BLaER1 treated with 17β-estradiol and CSF1 and Interleukin-3, amounts not matched to agents 10 nM and 100 nM (cell line): ENCODE results near the gene TEKT4.
"Not testable (repeated sequence)": the region's sequence is repeated elsewhere in the genome, so short reads cannot be mapped to it uniquely, and the experiment has no call there.

Experiments
- H3K27ac ChIP-seq, 11 experiments: shearing (Covaris generic); formaldehyde crosslinking; 2 replicates each; pipeline ENCODE4 v1.8.1; 2022
- H3K27me3 ChIP-seq, 11 experiments: shearing (Covaris generic); formaldehyde crosslinking; 2 replicates each; pipeline ENCODE4 v1.8.1; 2022
- H3K36me3 ChIP-seq, 11 experiments: shearing (Covaris generic); formaldehyde crosslinking; 2 replicates each; pipeline ENCODE4 v1.8.1; 2022
- H3K4me1 ChIP-seq, 10 experiments: shearing (Covaris generic); formaldehyde crosslinking; 2 replicates each; pipeline ENCODE4 v1.8.1; 2022
- H3K4me2 ChIP-seq, 11 experiments: shearing (Covaris generic); formaldehyde crosslinking; 2 replicates each; pipeline ENCODE4 v1.8.1; 2022
- H3K4me3 ChIP-seq, 10 experiments: shearing (Covaris generic); formaldehyde crosslinking; 2 replicates each; pipeline ENCODE4 v1.8.1; 2022
- H3K9ac ChIP-seq, 11 experiments: shearing (Covaris generic); formaldehyde crosslinking; 2 replicates each; pipeline ENCODE4 v1.8.1; 2022
- H3K9me3 ChIP-seq, 11 experiments: shearing (Covaris generic); formaldehyde crosslinking; replicated peaks in 1 of 11; 2 replicates each; pipeline ENCODE4 v1.8.1; 2022
- H4K20me1 ChIP-seq, 11 experiments: shearing (Covaris generic); formaldehyde crosslinking; 2 replicates each; pipeline ENCODE4 v1.8.1; 2022
- Cebpa-rat ChIP-seq, 11 experiments: shearing (Covaris generic); IDR thresholded peaks; 2 replicates each; pipeline ENCODE4 v1.8.1; 2022

Gene TEKT4

GRCh38 chr2:94923196-94923595 is 52.0 kb downstream of the TEKT4 start:
- Histone ChIP-seq H3K4me1 (no peaks in the 10 kb centered on the region), H3K36me3 (no peaks in the 10 kb centered on the region), H3K4me3 (no peak overlapping the region), H3K27ac (no peak overlapping the region), H4K20me1 (no peaks in the 10 kb centered on the region), H3K9ac (no peak overlapping the region), H3K27me3 (no peaks in the 10 kb centered on the region), H3K9me3 (peaks cover 0 to 8% (median 0%) of the 10 kb centered on the region in 11 experiments; a peak in 2 of 22 replicates), H3K4me2 (no peak overlapping the region)
- TF ChIP-seq Cebpa-rat (IDR thresholded peaks at IDR 0.05): no peak

GRCh38 chr2:94924999-94925398 is 53.8 kb downstream of the TEKT4 start:
- not testable (repeated sequence) for H3K4me2 ChIP-seq, H3K4me3 ChIP-seq, H3K4me1 ChIP-seq, H3K9ac ChIP-seq, H3K27me3 ChIP-seq, H3K36me3 ChIP-seq, H3K9me3 ChIP-seq, H3K27ac ChIP-seq, H4K20me1 ChIP-seq
